Esophagus squamous epithelium (tissue), 5 donors: ENCODE results near the gene GBGT1. TPM values are rescaled to one million over a fixed set of nuclear protein-coding genes. Genes with fewer than 3 reads are reported as not detected.

ENCODE experiments used
- DNase-seq: peaks from one replicate; lab custom pipeline; 2025; lab: John Stamatoyannopoulos, UW
- H3K27ac ChIP-seq, 4 donors: fragments of 200-600 bp; sonication (generic); one replicate each; pipeline ENCODE4 v1.5.1; 2016 to 2019; ENCODE audit warnings: mild to moderate bottlenecking in 1 of 4
- H3K27me3 ChIP-seq, 4 donors: fragments of 200-600 bp; sonication (generic); 1 replicate in 3 of 4; 2 replicates in 1 of 4; pipeline versions ENCODE4 v1.5.1 to v1.6.0; 2017 to 2021; ENCODE audit warnings: antibody characterized with exemption in 1 of 4
- H3K36me3 ChIP-seq, 3 donors: fragments of 200-600 bp; sonication (generic); one replicate each; pipeline ENCODE4 v1.5.1; 2016 to 2019
- H3K4me1 ChIP-seq, 3 donors: fragments of 200-600 bp; sonication (generic); one replicate each; pipeline ENCODE4 v1.5.1; 2017 to 2019
- H3K4me3 ChIP-seq, 4 donors: fragments of 200-600 bp; sonication (generic); 1 replicate in 3 of 4; 2 replicates in 1 of 4; pipeline ENCODE4 v1.5.1; 2016 to 2019; ENCODE audit warnings: mild to moderate bottlenecking in 2 of 4, moderate library complexity in 1 of 4
- H3K9me3 ChIP-seq, 3 donors: fragments of 200-600 bp; sonication (generic); one replicate each; pipeline ENCODE4 v1.5.1; 2016 to 2019
- CTCF ChIP-seq, 6 experiments: fragments of 450-650 bp in 4 of 6; fragments of 200-600 bp in 2 of 6; sonication (generic) in 2 of 6; IDR thresholded peaks; one replicate each; pipeline ENCODE4 v1.5.1; 2016 to 2019; ENCODE audit warnings: antibody characterized with exemption in 6 of 6, mild to moderate bottlenecking in 4 of 6, moderate library complexity in 4 of 6
- POLR2A ChIP-seq, 4 donors: fragments of 450-650 bp; IDR thresholded peaks; one replicate each; pipeline ENCODE4 v1.6.1; 2017; ENCODE audit warnings: antibody characterized with exemption in 4 of 4, mild to moderate bottlenecking in 4 of 4, moderate library complexity in 3 of 4
- whole genome bisulfite sequencing, 2 donors: methylation state at CpG; one replicate each; pipeline ENCODE4 v1.1.5; 2018; 5-methylcytosine and 5-hydroxymethylcytosine counted together
- intact Hi-C: fragments of 100-400 bp; cut with DNase I; formaldehyde crosslinking; loops from one replicate; pipeline ENCODE4 v1.15.0; 2022
- total RNA-seq, 4 donors: library from RNA; depleted of rRNA; stranded (reverse); fragments of >200 nt; gene quantifications; one replicate each; pipeline ENCODE4 v1.1.0, GENCODE V29; 2016
- donor health status: DM: yes; HTN: yes; CAD: no.

GBGT1 gene
- total RNA-seq, 4 donors from 2014 or later, result 3.0 to 8.8 (median 3.8) TPM

GRCh38 chr9:133114886-133115603 is 48.7 kb downstream of the GBGT1 start:
- intact Hi-C loops, result no loop called here
- no peak for DNase-seq
- Histone ChIP-seq H3K27me3 (no peaks in the 10 kb centered on the region), H3K9me3 (no peaks in the 10 kb centered on the region), H3K36me3 (peaks cover 2 to 33% (median 7%) of the 10 kb centered on the region in 3 donors), H3K4me1 (peaks cover 79 to 83% (median 81%) of the 10 kb centered on the region in 3 donors), H3K4me3 (peak overlapping the region in 1 of 4 donors; percentile 9), H3K27ac (peak overlapping the region; percentile 55 to 97 (median 95))
- TF ChIP-seq CTCF (IDR thresholded peaks at IDR 0.05) (no peak), POLR2A (IDR thresholded peaks at IDR 0.05) (no peak)
- 73% methylated on average over 4 of the region's 19 CpGs; no CpG with 5 or more reads in 1 of the 2 donors for WGBS, 2 donors

GRCh38 chr9:133113949-133114885 is 49.5 kb downstream of the GBGT1 start:
- 23 to 52% methylated on average over 2 to 6 of the region's 20 CpGs for WGBS, 2 donors
- intact Hi-C loops, result no loop called here
- Histone ChIP-seq H3K27ac (peak overlapping the region; percentile 55 to 97 (median 95)), H3K36me3 (peaks cover 9 to 42% (median 14%) of the 10 kb centered on the region in 3 donors), H3K4me3 (peak overlapping the region in 1 of 4 donors; percentile 30), H3K27me3 (no peaks in the 10 kb centered on the region), H3K9me3 (no peaks in the 10 kb centered on the region), H3K4me1 (peaks cover 71 to 74% (median 73%) of the 10 kb centered on the region in 3 donors)
- no peak for DNase-seq
- no peak for TF ChIP-seq CTCF (IDR thresholded peaks at IDR 0.05)
- TF ChIP-seq POLR2A (IDR thresholded peaks at IDR 0.05), result no peak

- peak overlapping the region in 1 of 4 donors; percentile 30 for H3K4me3 ChIP-seq
- WGBS, 2 donors, result 56% methylated on average over 7 of the region's 19 CpGs; no CpG with 5 or more reads in 1 of the 2 donors
- intact Hi-C loops, result no loop called here
Observed at GRCh38 chr9:133113163-133113948, 50.4 kb downstream of the GBGT1 start.

GRCh38 chr9:133112663-133113026 is 51.1 kb downstream of the GBGT1 start:
- Histone ChIP-seq H3K9me3 (no peaks in the 10 kb centered on the region), H3K27me3 (no peaks in the 10 kb centered on the region), H3K4me1 (peaks cover 55 to 59% (median 57%) of the 10 kb centered on the region in 3 donors), H3K36me3 (peaks cover 25 to 57% (median 30%) of the 10 kb centered on the region in 3 donors), H3K27ac (peak overlapping the region; percentile 55 to 97 (median 95)), H3K4me3 (no peak overlapping the region)
- 40% methylated on average over 1 of the region's 7 CpGs; no CpG with 5 or more reads in 1 of the 2 donors for WGBS, 2 donors
- intact Hi-C loops, result no loop called here
- no peak for DNase-seq
- TF ChIP-seq CTCF (IDR thresholded peaks at IDR 0.05), result no peak
- peak in 1 of 4 donors; percentile 2 for TF ChIP-seq POLR2A (IDR thresholded peaks at IDR 0.05)

More at GRCh38 chr9:133113163-133113948, 50.4 kb downstream of the GBGT1 start:
- H3K27me3 ChIP-seq, result no peaks in the 10 kb centered on the region
- peaks cover 18 to 50% (median 23%) of the 10 kb centered on the region in 3 donors for H3K36me3 ChIP-seq
- H3K4me1 ChIP-seq, result peaks cover 62 to 66% (median 64%) of the 10 kb centered on the region in 3 donors
- H3K27ac ChIP-seq, result peak overlapping the region; percentile 55 to 97 (median 95)
- TF ChIP-seq POLR2A (IDR thresholded peaks at IDR 0.05) (no peak), CTCF (IDR thresholded peaks at IDR 0.05) (no peak)
- H3K9me3 ChIP-seq, result no peaks in the 10 kb centered on the region
- DNase-seq, result no peak
